HG03460 (cell line): ENCODE results near the gene PRSS2.

ENCODE experiments used
- ATAC-seq: cut with Tn5 transposase; IDR thresholded peaks from one replicate; pipeline ENCODE4 v1.9.1; 2021; ENCODE audit not compliant: unreplicated experiment

The PRSS2 gene

DNA sequence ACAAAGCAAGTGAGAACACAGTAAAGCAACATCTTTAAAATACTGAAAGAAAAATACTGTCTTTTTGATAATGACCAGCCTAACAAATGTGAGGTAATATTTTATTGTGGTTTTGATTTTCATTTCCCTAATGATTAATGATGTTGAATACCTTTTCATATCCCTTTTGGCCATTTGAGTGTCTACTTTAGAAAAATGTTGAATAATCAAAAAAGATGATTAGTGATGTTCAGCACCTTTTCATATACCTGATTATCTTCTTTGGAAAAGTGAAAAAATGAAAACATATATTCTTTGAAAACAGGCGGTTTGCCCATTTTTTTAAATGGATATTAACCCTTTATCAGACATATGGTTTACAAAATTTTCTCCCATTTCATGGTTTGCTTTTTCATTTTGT is 51.9 kb downstream of the PRSS2 start:
- no peak for ATAC-seq
